Measurements from ENCODE around the gene USP17L30. TPM values are rescaled to one million over a fixed set of nuclear protein-coding genes. Genes with fewer than 3 reads are reported as not detected.

USP17L30 gene
- total RNA-seq: not detected in 2 replicates

DNA sequence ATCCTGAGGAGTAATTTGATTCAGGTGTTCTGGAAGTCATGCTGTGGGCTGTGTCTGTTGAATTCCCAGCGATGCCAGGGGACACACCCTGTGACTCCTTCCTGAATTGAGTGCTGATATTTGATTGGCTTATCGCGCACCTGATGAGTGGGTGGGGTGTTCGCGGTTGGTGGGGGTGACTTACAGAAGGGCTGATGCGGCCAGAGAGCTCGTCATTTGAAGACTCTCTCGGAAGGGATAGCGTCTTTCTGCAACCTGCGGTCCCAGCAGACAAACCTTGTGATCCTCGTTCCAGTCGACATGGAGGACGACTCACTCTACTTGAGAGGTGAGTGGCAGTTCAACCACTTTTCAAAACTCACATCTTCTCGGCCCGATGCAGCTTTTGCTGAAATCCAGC, at the start of gene USP17L30:
Gene USP17L30 (plus strand): TSS at position 301 of the 400 bp plus-strand sequence. CDS start 0 bp downstream, at position 301.

GRCh38 chr4:9324865-9325264, 38.1 kb upstream of the USP17L30 start, which contains the start of gene USP17L24:
Gene USP17L24 (plus strand): TSS chr4:9325165. CDS start chr4:9325165, 0 bp downstream.

DNA sequence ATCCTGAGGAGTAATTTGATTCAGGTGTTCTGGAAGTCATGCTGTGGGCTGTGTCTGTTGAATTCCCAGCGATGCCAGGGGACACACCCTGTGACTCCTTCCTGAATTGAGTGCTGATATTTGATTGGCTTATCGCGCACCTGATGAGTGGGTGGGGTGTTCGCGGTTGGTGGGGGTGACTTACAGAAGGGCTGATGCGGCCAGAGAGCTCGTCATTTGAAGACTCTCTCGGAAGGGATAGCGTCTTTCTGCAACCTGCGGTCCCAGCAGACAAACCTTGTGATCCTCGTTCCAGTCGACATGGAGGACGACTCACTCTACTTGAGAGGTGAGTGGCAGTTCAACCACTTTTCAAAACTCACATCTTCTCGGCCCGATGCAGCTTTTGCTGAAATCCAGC, 33.3 kb upstream of the USP17L30 start, which contains the start of gene USP17L25:
Gene USP17L25 (plus strand): TSS at position 301 of the 400 bp plus-strand sequence. CDS start 0 bp downstream, at position 301.

GRCh38 chr4:9334358-9334757, 28.6 kb upstream of the USP17L30 start, which contains the start of gene USP17L26:
Gene USP17L26 (plus strand): TSS chr4:9334658. CDS start chr4:9334658, 0 bp downstream.

DNA sequence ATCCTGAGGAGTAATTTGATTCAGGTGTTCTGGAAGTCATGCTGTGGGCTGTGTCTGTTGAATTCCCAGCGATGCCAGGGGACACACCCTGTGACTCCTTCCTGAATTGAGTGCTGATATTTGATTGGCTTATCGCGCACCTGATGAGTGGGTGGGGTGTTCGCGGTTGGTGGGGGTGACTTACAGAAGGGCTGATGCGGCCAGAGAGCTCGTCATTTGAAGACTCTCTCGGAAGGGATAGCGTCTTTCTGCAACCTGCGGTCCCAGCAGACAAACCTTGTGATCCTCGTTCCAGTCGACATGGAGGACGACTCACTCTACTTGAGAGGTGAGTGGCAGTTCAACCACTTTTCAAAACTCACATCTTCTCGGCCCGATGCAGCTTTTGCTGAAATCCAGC, 23.8 kb upstream of the USP17L30 start, which contains the start of gene USP17L5:
Gene USP17L5 (plus strand): TSS at position 301 of the 400 bp plus-strand sequence. CDS start 0 bp downstream, at position 301.

GRCh38 chr4:9343848-9344247, 19.1 kb upstream of the USP17L30 start, which contains the start of gene USP17L27:
Gene USP17L27 (plus strand): TSS chr4:9344148. CDS start chr4:9344148, 0 bp downstream.

GRCh38 chr4:9348593-9348992, 14.3 kb upstream of the USP17L30 start, which contains the start of gene USP17L28:
Gene USP17L28 (plus strand): TSS chr4:9348893. CDS start chr4:9348893, 0 bp downstream.

GRCh38 chr4:9353338-9353737, 9.6 kb upstream of the USP17L30 start, which contains the start of gene USP17L29:
Gene USP17L29 (plus strand): TSS chr4:9353638. CDS start chr4:9353638, 0 bp downstream.

Other genes starting within 250 kb of the USP17L30 start
- gene FAM90A26, start 192.7 kb upstream of the USP17L30 start, total RNA-seq: not detected in 2 replicates
- gene USP17L10, start 152.5 kb upstream of the USP17L30 start, total RNA-seq: not detected in 2 replicates
- gene USP17L11, start 147.7 kb upstream of the USP17L30 start, total RNA-seq: not detected in 2 replicates
- gene USP17L12, start 143.0 kb upstream of the USP17L30 start, total RNA-seq: not detected in 2 replicates
- gene USP17L13, start 138.2 kb upstream of the USP17L30 start, total RNA-seq: not detected in 2 replicates
- gene USP17L15, start 128.7 kb upstream of the USP17L30 start, total RNA-seq: not detected in 2 replicates
- not detected in 2 replicates for gene USP17L17, start 119.2 kb upstream of the USP17L30 start, total RNA-seq
- gene USP17L18, start 114.5 kb upstream of the USP17L30 start, total RNA-seq: not detected in 2 replicates
- not detected in 2 replicates for gene USP17L19, start 109.8 kb upstream of the USP17L30 start, total RNA-seq
- not detected in 2 replicates for gene USP17L20, start 105.0 kb upstream of the USP17L30 start, total RNA-seq
- not detected in 2 replicates for gene USP17L21, start 100.3 kb upstream of the USP17L30 start, total RNA-seq
- gene USP17L22, start 95.5 kb upstream of the USP17L30 start, total RNA-seq: not detected in 2 replicates
- not detected in 2 replicates for gene USP17L24, start 38.0 kb upstream of the USP17L30 start, total RNA-seq
- gene USP17L25, start 33.2 kb upstream of the USP17L30 start, total RNA-seq: not detected in 2 replicates
- gene USP17L26, start 28.5 kb upstream of the USP17L30 start, total RNA-seq: not detected in 2 replicates
- not detected in 2 replicates for gene USP17L5, start 23.7 kb upstream of the USP17L30 start, total RNA-seq
- not detected in 2 replicates for gene USP17L27, start 19.0 kb upstream of the USP17L30 start, total RNA-seq
- not detected in 2 replicates for gene USP17L28, start 14.2 kb upstream of the USP17L30 start, total RNA-seq
- not detected in 2 replicates for gene USP17L29, start 9.5 kb upstream of the USP17L30 start, total RNA-seq
- not detected in 2 replicates for gene DEFB131A, start 81.3 kb downstream of the USP17L30 start, total RNA-seq

Data from hair follicular keratinocyte (primary cell).